H9 (cell line): Measurements from ENCODE around the gene UBE4B. TPM values are rescaled to one million over a fixed set of nuclear protein-coding genes. Genes with fewer than 3 reads are reported as not detected.
A peak's percentile ranks its signal among the peaks of the same experiment; 100 is the strongest.

Experiments used
- DNase-seq: peaks from one replicate; pipeline ENCODE4 v3.0.0-alpha.2; 2017
- H2AFZ ChIP-seq: one replicate; pipeline ENCODE4 v1.6.1; 2013; ENCODE audit warnings: mild to moderate bottlenecking, low read length, control low read depth, moderate library complexity
- H2AK5ac ChIP-seq: 2 replicates; pipeline ENCODE4 v1.6.1; 2013; ENCODE audit warnings: low read length, control low read depth, mixed read lengths; ENCODE audit not compliant: insufficient read length
- H2BK120ac ChIP-seq: one replicate; pipeline ENCODE4 v1.6.1; 2013; ENCODE audit warnings: low read depth, mild to moderate bottlenecking, low read length, control low read depth, inconsistent platforms; ENCODE audit not compliant: poor library complexity, severe bottlenecking
- H2BK12ac ChIP-seq: 2 replicates; pipeline ENCODE4 v1.6.1; 2013; ENCODE audit warnings: low read length, control low read depth, mixed read lengths, low read depth; ENCODE audit not compliant: insufficient read length
- H2BK15ac ChIP-seq: 2 replicates; pipeline ENCODE4 v1.6.1; 2013; ENCODE audit warnings: low read depth, low read length, control low read depth
- H2BK20ac ChIP-seq: one replicate; pipeline ENCODE4 v1.6.1; 2013; ENCODE audit warnings: low read depth, mild to moderate bottlenecking, low read length, control low read depth, inconsistent platforms; ENCODE audit not compliant: poor library complexity, severe bottlenecking
- H2BK5ac ChIP-seq: 2 replicates; pipeline ENCODE4 v1.6.1; 2013; ENCODE audit warnings: low read length, control low read depth, mixed read lengths; ENCODE audit not compliant: insufficient read length
- H3K14ac ChIP-seq: 2 replicates; pipeline ENCODE4 v1.6.1; 2013; ENCODE audit warnings: low read length, control low read depth; ENCODE audit not compliant: insufficient read depth
- H3K18ac ChIP-seq: 2 replicates; pipeline ENCODE4 v1.6.1; 2013; ENCODE audit warnings: low read depth, mild to moderate bottlenecking, mixed read lengths, low read length, control low read depth; ENCODE audit not compliant: insufficient read length
- H3K23ac ChIP-seq: 2 replicates; pipeline ENCODE4 v1.6.1; 2013; ENCODE audit warnings: low read length, control low read depth, mixed read lengths, low read depth; ENCODE audit not compliant: insufficient read length
- H3K23me2 ChIP-seq: 2 replicates; pipeline ENCODE4 v1.6.1; 2013; ENCODE audit warnings: low read depth, mild to moderate bottlenecking, mixed read lengths, low read length, control low read depth; ENCODE audit not compliant: insufficient read length, poor library complexity, severe bottlenecking
- H3K27ac ChIP-seq: 2 replicates; pipeline ENCODE4 v1.5.1; 2013; ENCODE audit warnings: low read length, control low read depth, mixed read lengths, low read depth; ENCODE audit not compliant: insufficient read length
- H3K27me3 ChIP-seq: 2 replicates; pipeline ENCODE4 v1.6.1; 2013; ENCODE audit warnings: low read length, control low read depth, inconsistent platforms; ENCODE audit not compliant: insufficient read depth
- H3K4ac ChIP-seq: 2 replicates; pipeline ENCODE4 v1.6.1; 2013; ENCODE audit warnings: low read depth, mild to moderate bottlenecking, control low read depth, inconsistent platforms, low read length, moderate library complexity
- H3K4me1 ChIP-seq: 2 replicates; pipeline ENCODE4 v1.6.1; 2013; ENCODE audit warnings: low read length, control low read depth, inconsistent platforms; ENCODE audit not compliant: insufficient read depth
- H3K4me2 ChIP-seq: 2 replicates; pipeline ENCODE4 v1.6.1; 2013; ENCODE audit warnings: low read length, control low read depth, mixed read lengths; ENCODE audit not compliant: insufficient read length, insufficient read depth
- H3K56ac ChIP-seq: 2 replicates; pipeline ENCODE4 v1.6.1; 2013; ENCODE audit warnings: low read depth, mild to moderate bottlenecking, mixed read lengths, low read length, control low read depth; ENCODE audit not compliant: insufficient read length
- H3K79me1 ChIP-seq: 2 replicates; pipeline ENCODE4 v1.6.1; 2013; ENCODE audit warnings: low read depth, mild to moderate bottlenecking, moderate library complexity, low read length, control low read depth, inconsistent platforms; ENCODE audit not compliant: insufficient read depth, poor library complexity, severe bottlenecking
- H3K79me2 ChIP-seq: 2 replicates; pipeline ENCODE4 v1.6.1; 2013; ENCODE audit warnings: low read length, control low read depth, inconsistent platforms; ENCODE audit not compliant: insufficient read depth
- H3K9ac ChIP-seq: 2 replicates; pipeline ENCODE4 v1.6.1; 2013; ENCODE audit warnings: low read length, control low read depth, mixed read lengths; ENCODE audit not compliant: insufficient read length; ENCODE audit errors: extremely low read depth
- H3K9me3 ChIP-seq: one replicate; pipeline ENCODE4 v1.6.1; 2013; ENCODE audit warnings: low read depth, low read length, inconsistent platforms; ENCODE audit not compliant: control insufficient read depth
- H3T11ph ChIP-seq: one replicate; pipeline ENCODE4 v1.6.1; 2013; ENCODE audit warnings: mild to moderate bottlenecking, low read length, control low read depth, inconsistent platforms
- H4K20me1 ChIP-seq: one replicate; pipeline ENCODE4 v1.6.1; 2013; ENCODE audit not compliant: control insufficient read depth, insufficient read length, insufficient read depth
- H4K5ac ChIP-seq: 2 replicates; pipeline ENCODE4 v1.6.1; 2013; ENCODE audit warnings: low read depth, mild to moderate bottlenecking, mixed read lengths, low read length, control low read depth; ENCODE audit not compliant: insufficient read length
- H4K8ac ChIP-seq: replicated peaks from 2 replicates; pipeline ENCODE4 v1.6.1; 2013; ENCODE audit warnings: low read length, control low read depth, mixed read lengths, low read depth; ENCODE audit not compliant: insufficient read length
- H4K91ac ChIP-seq: 2 replicates; pipeline ENCODE4 v1.6.1; 2013; ENCODE audit warnings: low read depth, mild to moderate bottlenecking, moderate library complexity, mixed read lengths, low read length, control low read depth; ENCODE audit not compliant: insufficient read length
- H3K27ac Mint-ChIP-seq, 3 experiments: 2 replicates in 2 of 3; 3 replicates in 1 of 3; pipeline ENCODE4 v1.8.0; 2020 to 2021; ENCODE audit warnings: mixed read lengths in 3 of 3, mild to moderate bottlenecking in 1 of 3, moderate library complexity in 1 of 3
- H3K27me3 Mint-ChIP-seq: 2 replicates; pipeline ENCODE4 v1.8.0; 2021; ENCODE audit warnings: low read depth, mild to moderate bottlenecking, moderate library complexity, mixed read lengths
- H3K36me3 Mint-ChIP-seq, 3 experiments: 2 replicates in 2 of 3; 3 replicates in 1 of 3; pipeline ENCODE4 v1.8.0; 2020 to 2021; ENCODE audit warnings: low read depth in 3 of 3, mixed read lengths in 3 of 3; ENCODE audit not compliant: insufficient read depth in 1 of 3
- H3K4me1 Mint-ChIP-seq, 2 experiments: 2 replicates each; pipeline ENCODE4 v1.8.0; 2020; ENCODE audit warnings: mixed read lengths in 2 of 2
- H3K4me3 Mint-ChIP-seq, 2 experiments: 2 replicates in 1 of 2; 3 replicates in 1 of 2; pipeline ENCODE4 v1.8.0; 2020 to 2021; ENCODE audit warnings: mild to moderate bottlenecking in 2 of 2, mixed read lengths in 2 of 2, moderate library complexity in 1 of 2
- H3K9me3 Mint-ChIP-seq, 2 experiments: 2 replicates in 1 of 2; 3 replicates in 1 of 2; pipeline ENCODE4 v1.8.0; 2020; ENCODE audit warnings: mild to moderate bottlenecking in 2 of 2, mixed read lengths in 2 of 2, moderate library complexity in 1 of 2
- CTCF ChIP-seq: fragments of 200-600 bp; sonication (generic); conservative IDR thresholded peaks from 3 replicates; pipeline ENCODE4 v1.8.0; 2021; ENCODE audit warnings: antibody characterized with exemption, mild to moderate bottlenecking
- WGBS: extraction: QIAGEN DNeasy Blood & Tissue Kit; methylation state at CpG from one replicate; pipeline ENCODE4 v1.1.7; 2013; ENCODE audit warnings: missing lambda C conversion rate, low lambda C conversion rate, mixed read lengths; ENCODE audit not compliant: insufficient read length; ENCODE audit errors: extremely low coverage; 5-methylcytosine and 5-hydroxymethylcytosine counted together
- total RNA-seq: library from RNA; stranded (reverse); gene quantifications from 2 replicates; pipeline ENCODE4 v1.2.1, GENCODE V29; 2021

The UBE4B gene
- total RNA-seq, 1 experiment from 2014 or later = 67.6 TPM

- Histone ChIP-seq H4K91ac (no peak overlapping the region), H2BK20ac (no peak overlapping the region), H2BK12ac (no peak overlapping the region), H3K27me3 (no peaks in the 10 kb centered on the region), H4K8ac (no peak overlapping the region), H3T11ph (no peak overlapping the region), H2BK120ac (no peak overlapping the region), H3K4ac (no peak overlapping the region), H3K27ac (no peak overlapping the region), H4K20me1 (no peaks in the 10 kb centered on the region), H3K4me2 (no peak overlapping the region), H3K9me3 (no peaks in the 10 kb centered on the region), H2AK5ac (no peak overlapping the region), H3K56ac (no peak overlapping the region), H4K5ac (no peak overlapping the region), H3K4me1 (no peaks in the 10 kb centered on the region), H3K18ac (no peak overlapping the region), H3K14ac (no peak overlapping the region), H3K79me1 (no peaks in the 10 kb centered on the region), H3K23me2 (no peaks in the 10 kb centered on the region), H2AFZ (no peak overlapping the region), H2BK5ac (no peak overlapping the region), H3K23ac (no peak overlapping the region), H2BK15ac (no peak overlapping the region), H3K79me2 (no peaks in the 10 kb centered on the region; the same call in 1 of the 2 replicates), H3K9ac (no peak overlapping the region)
- H3K27ac Mint-ChIP-seq = peak overlapping the region in 1 of 3 experiments; percentile 39; a peak in 1 of 7 replicates
- H3K4me3 Mint-ChIP-seq = no peak overlapping the region
- DNase-seq = no peak
- TF ChIP-seq CTCF = no peak
- peaks cover 5 to 15% (median 7%) of the 10 kb centered on the region in 3 experiments; a peak in 4 of 7 replicates for H3K36me3 Mint-ChIP-seq
- peaks cover 12 to 17% of the 10 kb centered on the region in 2 experiments for H3K4me1 Mint-ChIP-seq
- H3K27me3 Mint-ChIP-seq = no peaks in the 10 kb centered on the region
- H3K9me3 Mint-ChIP-seq = no peaks in the 10 kb centered on the region
- no CpG with 5 or more reads among the region's 4 CpGs for WGBS
Observed at GRCh38 chr1:10056599-10056987, 23.8 kb downstream of the UBE4B start.
